ENCODE measurements around the gene PAOX. TPM values are rescaled to one million over a fixed set of nuclear protein-coding genes. Genes with fewer than 3 reads are reported as not detected.
"Not testable (repeated sequence)": the region's sequence is repeated elsewhere in the genome, so short reads cannot be mapped to it uniquely, and the experiment has no call there.

Gene PAOX
- total RNA-seq, 1 donor from 2014 or later, result 9.6 TPM

- DNase-seq (ENCODE audit: low spot score) (peak; percentile 68), ATAC-seq (peak; percentile 7)
- intact Hi-C loops (cut with DNase I), result no loop called here
Observed at GRCh38 chr10:133377818-133378250, 1.2 kb upstream of the PAOX start.

GRCh38 chr10:133378251-133379096, 588 bp upstream of the PAOX start:
- peak; percentile 88 for DNase-seq (ENCODE audit: low spot score)
- intact Hi-C loops (cut with DNase I), result no loop called here
- ATAC-seq, result peak; percentile 72

GRCh38 chr10:133379801-133380666, 972 bp downstream of the PAOX start:
- no peak for DNase-seq (ENCODE audit: low spot score)
- ATAC-seq, result peak; percentile 18
- intact Hi-C loops (cut with DNase I), result no loop called here

GRCh38 chr10:133381036-133381435, 2.0 kb downstream of the PAOX start:
- intact Hi-C loops (cut with DNase I), result no loop called here
- DNase-seq (ENCODE audit: low spot score) (no peak), ATAC-seq (no peak)

- DNase-seq (ENCODE audit: low spot score) (no peak), ATAC-seq (no peak)
- intact Hi-C loops (cut with DNase I), result no loop called here
Observed at GRCh38 chr10:133383551-133383950, 4.5 kb downstream of the PAOX start.

GRCh38 chr10:133384071-133384470, 5.0 kb downstream of the PAOX start:
- intact Hi-C loops (cut with DNase I), result no loop called here
- ATAC-seq, result no peak
- DNase-seq (ENCODE audit: low spot score), result no peak

- ATAC-seq (no peak), DNase-seq (ENCODE audit: low spot score) (no peak)
- intact Hi-C loops (cut with DNase I), result no loop called here
Observed at GRCh38 chr10:133385214-133385613, 6.2 kb downstream of the PAOX start.

GRCh38 chr10:133386951-133387350, 7.9 kb downstream of the PAOX start:
- ATAC-seq; intact Hi-C loops (cut with DNase I): not testable (repeated sequence)
- DNase-seq (ENCODE audit: low spot score), result peak; percentile 4

GRCh38 chr10:133388236-133388972, 9.3 kb downstream of the PAOX start:
- intact Hi-C loops (cut with DNase I), result no loop called here
- ATAC-seq (no peak), DNase-seq (ENCODE audit: low spot score) (peak; percentile 51)

- DNase-seq (ENCODE audit: low spot score), result peak; percentile 61
- no peak for ATAC-seq
- intact Hi-C loops (cut with DNase I), result no loop called here
Observed at GRCh38 chr10:133388973-133389818, 10.1 kb downstream of the PAOX start.

GRCh38 chr10:133390597-133391248, 11.7 kb downstream of the PAOX start:
- DNase-seq (ENCODE audit: low spot score) (peak; percentile 33), ATAC-seq (no peak)
- intact Hi-C loops (cut with DNase I), result no loop called here

- ATAC-seq, result no peak
- peak; percentile 44 for DNase-seq (ENCODE audit: low spot score)
- intact Hi-C loops (cut with DNase I), result no loop called here
Observed at GRCh38 chr10:133391249-133391635, 12.2 kb downstream of the PAOX start.

GRCh38 chr10:133391761-133392518, 12.9 kb downstream of the PAOX start:
- intact Hi-C loops (cut with DNase I), result no loop called here
- ATAC-seq (no peak), DNase-seq (ENCODE audit: low spot score) (peak; percentile 45)

- DNase-seq (ENCODE audit: low spot score) (no peak), ATAC-seq (no peak)
- intact Hi-C loops (cut with DNase I), result no loop called here
Observed at GRCh38 chr10:133393401-133394063, 14.5 kb downstream of the PAOX start.

GRCh38 chr10:133394064-133394663, 15.1 kb downstream of the PAOX start, which contains the start of gene MTG1:
Gene MTG1, plus strand, starts transcription at chr10:133394157. Its CDS starts 64 bp downstream, at chr10:133394221.
- intact Hi-C loops (cut with DNase I), result no loop called here
- DNase-seq (ENCODE audit: low spot score) (peak; percentile 98), ATAC-seq (peak; percentile 98)

GRCh38 chr10:133394801-133395221, 15.7 kb downstream of the PAOX start:
- DNase-seq (ENCODE audit: low spot score) (no peak), ATAC-seq (no peak)
- intact Hi-C loops (cut with DNase I), result no loop called here
